ENCODE measurements around the gene DCLRE1A. TPM values are rescaled to one million over a fixed set of nuclear protein-coding genes. Genes with fewer than 3 reads are reported as not detected.

The DCLRE1A gene
- total and polyA plus RNA-seq, 10 of the 15 experiments (the other 5 are each of a cell fraction or from before 2014, with no cell fraction given): 4.8 to 29.8 (median 14.0) TPM

DNA sequence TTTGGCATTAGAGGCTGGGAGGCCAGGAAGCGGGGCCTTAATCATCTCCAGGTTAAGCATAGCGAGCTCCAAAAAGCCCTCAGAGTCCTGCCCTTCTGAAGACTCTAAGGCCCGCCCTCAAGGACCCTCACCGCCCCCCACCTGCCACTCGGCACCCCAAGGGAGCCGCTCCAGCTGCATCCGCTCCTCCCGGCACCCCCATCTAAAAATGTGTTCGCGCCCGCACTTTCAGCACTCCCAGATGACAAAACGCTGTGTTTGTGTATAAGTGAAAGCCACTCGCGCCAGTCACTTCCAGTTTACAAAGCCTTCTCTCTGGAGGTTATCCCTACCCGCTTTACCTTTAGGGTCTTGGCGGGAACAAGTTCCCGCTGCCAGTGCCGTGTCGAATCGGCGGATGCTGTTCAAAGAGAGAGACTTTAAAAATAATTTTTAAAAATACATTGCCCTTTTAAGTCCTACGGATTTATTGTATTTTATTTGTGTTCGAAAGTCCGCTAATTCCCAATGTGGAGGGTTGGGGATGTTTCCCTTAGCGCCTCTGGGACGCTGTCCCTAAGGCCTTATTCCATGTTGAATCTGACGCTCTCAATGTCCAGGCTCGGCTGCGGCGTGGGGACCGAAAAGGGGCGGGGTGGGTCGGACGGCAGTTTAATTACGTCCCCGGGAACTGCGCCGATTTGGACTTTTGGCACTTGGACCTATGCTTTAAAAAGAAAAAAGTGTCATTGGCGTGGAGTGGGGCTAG lies at the start of gene DCLRE1A, which contains the start of gene NHLRC2 (continued):
- TF ChIP-seq HSF1 (IDR thresholded peaks at IDR 0.05; ENCODE audit: low read depth, low read length): peak; percentile 46; the same call in 1 of the 2 replicates
- no peak for TF ChIP-seq SREBF1 (IDR thresholded peaks at IDR 0.05; ENCODE audit: low read length)
- peak; percentile 36; the same call in 1 of the 2 replicates for TF ChIP-seq CBX5 (IDR thresholded peaks at IDR 0.05; ENCODE audit: low read depth)
- TF ChIP-seq, protein P1, sequence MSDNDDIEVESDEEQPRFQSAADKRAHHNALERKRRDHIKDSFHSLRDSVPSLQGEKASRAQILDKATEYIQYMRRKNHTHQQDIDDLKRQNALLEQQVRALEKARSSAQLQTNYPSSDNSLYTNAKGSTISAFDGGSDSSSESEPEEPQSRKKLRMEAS (IDR thresholded peaks at IDR 0.05; ENCODE audit: low read depth, low read length): peak; percentile 21; the same call in 1 of the 2 replicates
- TF ChIP-seq ESRRA (IDR thresholded peaks at IDR 0.05; ENCODE audit: low read length): no peak
- TF ChIP-seq TCF3 (IDR thresholded peaks at IDR 0.05; ENCODE audit: borderline replicate concordance, insufficient read depth, low read depth, low read length): peak; percentile 84; the same call in 1 of the 2 replicates
- TF ChIP-seq NKRF (conservative IDR thresholded peaks at IDR 0.05): peak; percentile 63; the same call in 1 of the 2 replicates
- TF ChIP-seq MTA2 (IDR thresholded peaks at IDR 0.05; ENCODE audit: low read depth): peak; percentile 46
- peak; percentile 71 for TF ChIP-seq TCF7 (IDR thresholded peaks at IDR 0.05; ENCODE audit: borderline replicate concordance)
- TF ChIP-seq ZNF207 (IDR thresholded peaks at IDR 0.05; ENCODE audit: borderline replicate concordance): peak; percentile 38; the same call in 1 of the 2 replicates
- TF ChIP-seq ATF3 (IDR thresholded peaks at IDR 0.05; ENCODE audit: borderline replicate concordance, extremely low read depth, low read depth, low read length): no peak
- TF ChIP-seq CBFB (IDR thresholded peaks at IDR 0.05; ENCODE audit: low read depth): peak; percentile 77; the same call in 1 of the 2 replicates
- peak; percentile 47; the same call in 1 of the 2 replicates for TF ChIP-seq CREB1 (IDR thresholded peaks at IDR 0.05; ENCODE audit: low read depth)
- TF ChIP-seq, protein P2, sequence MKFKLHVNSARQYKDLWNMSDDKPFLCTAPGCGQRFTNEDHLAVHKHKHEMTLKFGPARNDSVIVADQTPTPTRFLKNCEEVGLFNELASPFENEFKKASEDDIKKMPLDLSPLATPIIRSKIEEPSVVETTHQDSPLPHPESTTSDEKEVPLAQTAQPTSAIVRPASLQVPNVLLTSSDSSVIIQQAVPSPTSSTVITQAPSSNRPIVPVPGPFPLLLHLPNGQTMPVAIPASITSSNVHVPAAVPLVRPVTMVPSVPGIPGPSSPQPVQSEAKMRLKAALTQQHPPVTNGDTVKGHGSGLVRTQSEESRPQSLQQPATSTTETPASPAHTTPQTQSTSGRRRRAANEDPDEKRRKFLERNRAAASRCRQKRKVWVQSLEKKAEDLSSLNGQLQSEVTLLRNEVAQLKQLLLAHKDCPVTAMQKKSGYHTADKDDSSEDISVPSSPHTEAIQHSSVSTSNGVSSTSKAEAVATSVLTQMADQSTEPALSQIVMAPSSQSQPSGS (IDR thresholded peaks at IDR 0.05; ENCODE audit: low read length): 0 out of 2 replicates have a peak, but pooled peaks have one; percentile 16
- peak; percentile 72 for TF ChIP-seq IRF4 (IDR thresholded peaks at IDR 0.05; ENCODE audit: low read depth, low read length)
- 0 out of 2 replicates have a peak, but pooled peaks have one; percentile 48 for TF ChIP-seq TAF1 (IDR thresholded peaks at IDR 0.05; ENCODE audit: borderline replicate concordance, low read depth, low read length)
- 0 out of 2 replicates have a peak, but pooled peaks have one; percentile 22 for TF ChIP-seq RAD51 (IDR thresholded peaks at IDR 0.05)
- TF ChIP-seq, protein P3, sequence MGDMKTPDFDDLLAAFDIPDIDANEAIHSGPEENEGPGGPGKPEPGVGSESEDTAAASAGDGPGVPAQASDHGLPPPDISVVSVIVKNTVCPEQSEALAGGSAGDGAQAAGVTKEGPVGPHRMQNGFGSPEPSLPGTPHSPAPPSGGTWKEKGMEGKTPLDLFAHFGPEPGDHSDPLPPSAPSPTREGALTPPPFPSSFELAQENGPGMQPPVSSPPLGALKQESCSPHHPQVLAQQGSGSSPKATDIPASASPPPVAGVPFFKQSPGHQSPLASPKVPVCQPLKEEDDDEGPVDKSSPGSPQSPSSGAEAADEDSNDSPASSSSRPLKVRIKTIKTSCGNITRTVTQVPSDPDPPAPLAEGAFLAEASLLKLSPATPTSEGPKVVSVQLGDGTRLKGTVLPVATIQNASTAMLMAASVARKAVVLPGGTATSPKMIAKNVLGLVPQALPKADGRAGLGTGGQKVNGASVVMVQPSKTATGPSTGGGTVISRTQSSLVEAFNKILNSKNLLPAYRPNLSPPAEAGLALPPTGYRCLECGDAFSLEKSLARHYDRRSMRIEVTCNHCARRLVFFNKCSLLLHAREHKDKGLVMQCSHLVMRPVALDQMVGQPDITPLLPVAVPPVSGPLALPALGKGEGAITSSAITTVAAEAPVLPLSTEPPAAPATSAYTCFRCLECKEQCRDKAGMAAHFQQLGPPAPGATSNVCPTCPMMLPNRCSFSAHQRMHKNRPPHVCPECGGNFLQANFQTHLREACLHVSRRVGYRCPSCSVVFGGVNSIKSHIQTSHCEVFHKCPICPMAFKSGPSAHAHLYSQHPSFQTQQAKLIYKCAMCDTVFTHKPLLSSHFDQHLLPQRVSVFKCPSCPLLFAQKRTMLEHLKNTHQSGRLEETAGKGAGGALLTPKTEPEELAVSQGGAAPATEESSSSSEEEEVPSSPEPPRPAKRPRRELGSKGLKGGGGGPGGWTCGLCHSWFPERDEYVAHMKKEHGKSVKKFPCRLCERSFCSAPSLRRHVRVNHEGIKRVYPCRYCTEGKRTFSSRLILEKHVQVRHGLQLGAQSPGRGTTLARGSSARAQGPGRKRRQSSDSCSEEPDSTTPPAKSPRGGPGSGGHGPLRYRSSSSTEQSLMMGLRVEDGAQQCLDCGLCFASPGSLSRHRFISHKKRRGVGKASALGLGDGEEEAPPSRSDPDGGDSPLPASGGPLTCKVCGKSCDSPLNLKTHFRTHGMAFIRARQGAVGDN (IDR thresholded peaks at IDR 0.05): peak; percentile 10; the same call in 1 of the 2 replicates

Measured in GM12878 (cell line).